A549 (cell line): ENCODE measurements around the gene APOA1. TPM values are rescaled to one million over a fixed set of nuclear protein-coding genes. Genes with fewer than 3 reads are reported as not detected.

ENCODE experiments used
- ATAC-seq, 2 experiments: fragments of 200-7000 bp in 1 of 2; fragments of >200 bp in 1 of 2; cut with Nextera tagmentation in 1 of 2; cut with Tn5 transposase in 1 of 2; 3 replicates each; pipeline versions ENCODE4 v1.8.0 to v1.9.1; 2018 to 2020; ENCODE audit warnings: mild to moderate bottlenecking in 1 of 2, moderate library complexity in 1 of 2
- CTCF ChIA-PET: fragments of 300-600 bp; sonication (Branson Sonifier 250); formaldehyde crosslinking; extraction: SDS; loops from one replicate; lab custom pipeline; 2021; ENCODE audit warnings: antibody characterized with exemption, inconsistent platforms; lab: Yijun Ruan, JAX
- POLR2A ChIA-PET: fragments of 350-600 bp; formaldehyde crosslinking; extraction: SDS; loops from one replicate; lab custom pipeline; 2021; ENCODE audit warnings: antibody characterized with exemption, inconsistent platforms; lab: Yijun Ruan, JAX
- DNase-seq, 2 experiments: peaks; one replicate each; pipeline versions ENCODE4 v3.0.0 to v3.0.0-alpha.2; 2011 to 2016; ENCODE audit warnings: low read depth in 1 of 2, low spot score in 1 of 2
- FAIRE-seq: peaks from 2 replicates; lab custom pipeline; 2011; peaks lifted over from hg19 to GRCh38; lab: Jason Lieb, UNC
- H3K27ac ChIP-seq, 2 experiments: fragments of >200 bp; sonication (Bioruptor Twin); formaldehyde crosslinking; 3 replicates each; pipeline ENCODE4 v1.5.1; 2016 to 2017
- H3K4me1 ChIP-seq: fragments of >200 bp; sonication (Bioruptor Twin); formaldehyde crosslinking; 3 replicates; pipeline ENCODE4 v1.6.1; 2016
- H3K4me2 ChIP-seq: fragments of >200 bp; sonication (Bioruptor Twin); formaldehyde crosslinking; 3 replicates; pipeline ENCODE4 v1.6.1; 2016
- H3K4me3 ChIP-seq: fragments of >200 bp; sonication (Bioruptor Twin); formaldehyde crosslinking; 3 replicates; pipeline ENCODE4 v1.5.1; 2016
- H3K9me3 ChIP-seq: fragments of >200 bp; sonication (Bioruptor Twin); formaldehyde crosslinking; 3 replicates; pipeline ENCODE4 v1.6.1; 2016
- CBX8 ChIP-seq: fragments of 200-600 bp; sonication (generic); IDR thresholded peaks from 2 replicates; pipeline ENCODE4 v1.6.1; 2016
- EHF ChIP-seq: fragments of 250-450 bp; sonication (Bioruptor Pico); IDR thresholded peaks from 2 replicates; pipeline ENCODE4 v1.5.0; 2020; ENCODE audit warnings: mild to moderate bottlenecking
- ESRRA ChIP-seq: fragments of 150-350 bp; IDR thresholded peaks from 2 replicates; pipeline ENCODE4 v1.6.1; 2014; ENCODE audit warnings: mild to moderate bottlenecking, low read length, borderline replicate concordance
- FOSB ChIP-seq: fragments of 250-450 bp; sonication (Bioruptor Pico); IDR thresholded peaks from 2 replicates; pipeline ENCODE4 v1.5.0; 2020; ENCODE audit warnings: mild to moderate bottlenecking, moderate library complexity
- FOSL2 ChIP-seq, 2 experiments: fragments of 450-650 bp in 1 of 2; fragments of >200 bp in 1 of 2; sonication (Bioruptor Twin) in 1 of 2; formaldehyde crosslinking; IDR thresholded peaks; 2 replicates each; pipeline versions ENCODE4 v1.5.0 to v1.6.1; 2016 to 2020; ENCODE audit warnings: mild to moderate bottlenecking in 1 of 2, moderate library complexity in 1 of 2
- FOXS1 ChIP-seq: fragments of 250-450 bp; sonication (Bioruptor Pico); IDR thresholded peaks from 2 replicates; pipeline ENCODE4 v1.5.0; 2020; ENCODE audit warnings: mild to moderate bottlenecking, moderate library complexity
- HDAC2 ChIP-seq: fragments of 200-600 bp; sonication (generic); IDR thresholded peaks from 2 replicates; pipeline ENCODE4 v1.6.1; 2016
- HMGXB4 ChIP-seq: fragments of 250-450 bp; sonication (Bioruptor Pico); IDR thresholded peaks from 2 replicates; pipeline ENCODE4 v1.5.0; 2021; ENCODE audit warnings: mild to moderate bottlenecking, moderate library complexity, borderline replicate concordance
- JUN ChIP-seq, 2 experiments: fragments of >200 bp; sonication (Bioruptor Twin); formaldehyde crosslinking; IDR thresholded peaks; 2 replicates in 1 of 2; 3 replicates in 1 of 2; pipeline ENCODE4 v1.6.1; 2016 to 2017
- JUNB ChIP-seq: fragments of >200 bp; sonication (Bioruptor Twin); formaldehyde crosslinking; IDR thresholded peaks from 2 replicates; pipeline ENCODE4 v1.6.1; 2016
- KDM5A ChIP-seq: fragments of 200-600 bp; sonication (generic); IDR thresholded peaks from 2 replicates; pipeline ENCODE4 v1.6.1; 2016; ENCODE audit warnings: antibody characterized with exemption, mild to moderate bottlenecking
- MAFK ChIP-seq: fragments of 450-650 bp; IDR thresholded peaks from 2 replicates; pipeline ENCODE4 v1.6.1; 2014; ENCODE audit not compliant: partially characterized antibody
- MYC ChIP-seq: IDR thresholded peaks from 2 replicates; pipeline ENCODE4 v1.6.1; 2012; ENCODE audit warnings: mild to moderate bottlenecking, inconsistent platforms, low read length, improper control_type of control experiment, borderline replicate concordance
- NPAS2 ChIP-seq: fragments of 250-450 bp; sonication (Bioruptor Pico); IDR thresholded peaks from 2 replicates; pipeline ENCODE4 v1.8.0; 2022; ENCODE audit warnings: mild to moderate bottlenecking, moderate library complexity, borderline replicate concordance
- NR3C1 ChIP-seq: fragments of >200 bp; sonication (Bioruptor Twin); formaldehyde crosslinking; IDR thresholded peaks from 3 replicates; pipeline ENCODE4 v1.6.1; 2017
- PBX3 ChIP-seq: IDR thresholded peaks from 2 replicates; pipeline ENCODE4 v1.6.1; 2012
- RAD21 ChIP-seq, 2 experiments: fragments of >200 bp in 1 of 2; sonication (Bioruptor Twin) in 1 of 2; formaldehyde crosslinking in 1 of 2; IDR thresholded peaks in 1 of 2; conservative IDR thresholded peaks in 1 of 2; 2 replicates in 1 of 2; 3 replicates in 1 of 2; pipeline ENCODE4 v1.6.1; 2012 to 2018; ENCODE audit warnings: inconsistent platforms in 1 of 2
- RARB ChIP-seq: fragments of 250-450 bp; sonication (Bioruptor Pico); IDR thresholded peaks from 2 replicates; pipeline ENCODE4 v1.8.0; 2021; ENCODE audit warnings: mild to moderate bottlenecking, moderate library complexity
- RFX5 ChIP-seq: fragments of 450-650 bp; IDR thresholded peaks from 2 replicates; pipeline ENCODE4 v1.7.1; 2014; ENCODE audit warnings: antibody characterized with exemption, mild to moderate bottlenecking, moderate library complexity
- USF2 ChIP-seq: fragments of 450-650 bp; IDR thresholded peaks from 2 replicates; pipeline ENCODE4 v1.6.1; 2014; ENCODE audit warnings: antibody characterized with exemption
- ZFP36 ChIP-seq: fragments of 450-650 bp; IDR thresholded peaks from 2 replicates; pipeline ENCODE4 v1.6.1; 2014; ENCODE audit warnings: borderline replicate concordance; ENCODE audit not compliant: partially characterized antibody
- WGBS: methylation state at CpG from one replicate; pipeline ENCODE4 v1.1.6; 2017; ENCODE audit errors: missing lambda C conversion rate; 5-methylcytosine and 5-hydroxymethylcytosine counted together
- polyA plus RNA-seq, 4 experiments: library from polyadenylated mRNA; depleted of rRNA in 3 of 4; stranded (reverse); fragments of >200 nt; fragmentation: RNase III in 1 of 4; extraction: RNeasy Plus Mini Kit Qiagen cat#74134 plus additional on column Dnase treatment in 1 of 4; gene quantifications; 2 replicates in 3 of 4; 3 replicates in 1 of 4; pipeline ENCODE4 v1.2.3, GENCODE V29; 2011 to 2017

The APOA1 gene
- polyA plus RNA-seq, 2 of the 4 experiments (the other 2 are of a cell fraction): 0.23 TPM; not detected in 1

- Histone ChIP-seq H3K4me1 (no peaks in the 10 kb centered on the region), H3K4me2 (no peak overlapping the region), H3K4me3 (no peak overlapping the region), H3K9me3 (no peaks in the 10 kb centered on the region), H3K27ac (no peak overlapping the region)
- DNase-seq: no peak
- CTCF ChIA-PET: interaction anchor here (5.5 kb wide), 1 partner anchor 222 kb away, joined by 77 read pairs; no protein-coding TSS in a partner anchor
- TF ChIP-seq USF2: no peak
- no peak for TF ChIP-seq NPAS2 (CRISPR knock-in tag)
- no peak for TF ChIP-seq MYC
- no peak for TF ChIP-seq HDAC2
- no peak for TF ChIP-seq EHF (CRISPR knock-in tag)
- TF ChIP-seq ZFP36: no peak
- TF ChIP-seq KDM5A: no peak
- no peak for TF ChIP-seq HMGXB4
- no peak for TF ChIP-seq CBX8
- TF ChIP-seq PBX3: no peak
- no peak for TF ChIP-seq ESRRA
- no peak for TF ChIP-seq MAFK
- no peak for ATAC-seq
- POLR2A ChIA-PET: no interaction called here
- no peak for FAIRE-seq
Measured at GRCh38 chr11:116882386-116882785, 45.0 kb upstream of the APOA1 start.

- TF ChIP-seq ESRRA (no peak), FOSL2 (IDR thresholded peaks at IDR 0.05) (no peak), FOSL2 (CRISPR knock-in tag; IDR thresholded peaks at IDR 0.05) (no peak), JUN (IDR thresholded peaks at IDR 0.05) (no peak), JUNB (no peak), RAD21 (conservative IDR thresholded peaks at IDR 0.05 in 1 of 2, IDR thresholded peaks at IDR 0.05 in 1 of 2) (no peak), NR3C1 (no peak), FOSB (CRISPR knock-in tag) (no peak), PBX3 (no peak), RARB (no peak), FOXS1 (CRISPR knock-in tag) (no peak), RFX5 (no peak)
- TF ChIP-seq, all 56 proteins: peak for 0
- ChIA-PET POLR2A (no interaction called here), CTCF (interaction anchor here (1.2 to 5.5 kb wide), 6 partner anchors 10 to 228 kb away, joined by 4 to 77 read pairs (median 20); partner anchors contain the start of gene SIK3)
- FAIRE-seq: no peak
- Histone ChIP-seq H3K4me2 (no peak overlapping the region), H3K4me1 (no peaks in the 10 kb centered on the region), H3K4me3 (no peak overlapping the region), H3K27ac (no peak overlapping the region), H3K9me3 (no peaks in the 10 kb centered on the region)
- no peak for DNase-seq
- WGBS: 90% methylated on average over 6 of the region's 6 CpGs
- ATAC-seq: no peak
Measured at GRCh38 chr11:116881143-116881542, 43.7 kb upstream of the APOA1 start.
